Suprapubic skin (tissue), 4 donors: ENCODE data around the gene RMDN3.

ENCODE experiments used
- CTCF ChIP-seq, 2 donors: fragments of 200-600 bp in 1 of 2; fragments of 450-650 bp in 1 of 2; sonication (generic) in 1 of 2; IDR thresholded peaks; one replicate each; pipeline ENCODE4 v1.5.1; 2016 to 2019; ENCODE audit warnings: antibody characterized with exemption in 2 of 2, mild to moderate bottlenecking in 1 of 2, moderate library complexity in 1 of 2
- EP300 ChIP-seq: sonication (generic); formaldehyde crosslinking; IDR thresholded peaks from one replicate; pipeline ENCODE4 v1.6.1; 2017; ENCODE audit warnings: antibody characterized with exemption
- POLR2A ChIP-seq, 2 donors: fragments of 450-650 bp; IDR thresholded peaks; one replicate each; pipeline ENCODE4 v1.6.1; 2017; ENCODE audit warnings: antibody characterized with exemption in 2 of 2, mild to moderate bottlenecking in 2 of 2, moderate library complexity in 2 of 2
- POLR2AphosphoS5 ChIP-seq, 3 donors: sonication (generic); formaldehyde crosslinking; IDR thresholded peaks; one replicate each; pipeline ENCODE4 v1.6.1; 2017; ENCODE audit warnings: antibody characterized with exemption in 3 of 3

GRCh38 chr15:40789999-40790398 lies 34.9 kb upstream of the RMDN3 start:
- no peak for TF ChIP-seq POLR2A (IDR thresholded peaks at IDR 0.05)
- no peak for TF ChIP-seq CTCF (IDR thresholded peaks at IDR 0.05)
- TF ChIP-seq EP300: no peak
- TF ChIP-seq POLR2AphosphoS5 (IDR thresholded peaks at IDR 0.05): no peak
